Vagina (tissue), 2 donors: Measurements from ENCODE around the gene NRP2. TPM values are rescaled to one million over a fixed set of nuclear protein-coding genes. Genes with fewer than 3 reads are reported as not detected.

Experiments used
- DNase-seq, 2 donors: peaks; one replicate each; pipeline ENCODE4 v3.0.0-alpha.2; 2017; ENCODE audit errors: extremely low spot score in 2 of 2
- H3K27ac ChIP-seq: fragments of 200-600 bp; sonication (generic); one replicate; pipeline ENCODE4 v1.5.1; 2019
- H3K27me3 ChIP-seq: fragments of 200-600 bp; sonication (generic); one replicate; pipeline ENCODE4 v1.5.1; 2019
- H3K36me3 ChIP-seq, 2 donors: fragments of 200-600 bp; sonication (generic); one replicate each; pipeline ENCODE4 v1.5.1; 2017 to 2019
- H3K4me1 ChIP-seq: fragments of 200-600 bp; sonication (generic); one replicate; pipeline ENCODE4 v1.5.1; 2019
- H3K4me3 ChIP-seq, 2 donors: fragments of 200-600 bp; sonication (generic); 1 replicate in 1 of 2; 2 replicates in 1 of 2; pipeline ENCODE4 v1.5.1; 2016 to 2019
- H3K9me3 ChIP-seq: fragments of 200-600 bp; sonication (generic); one replicate; pipeline ENCODE4 v1.5.1; 2019
- POLR2A ChIP-seq, 2 donors: fragments of 450-650 bp; IDR thresholded peaks; one replicate each; pipeline ENCODE4 v1.6.1; 2017; ENCODE audit warnings: antibody characterized with exemption in 2 of 2, mild to moderate bottlenecking in 2 of 2, moderate library complexity in 2 of 2
- POLR2AphosphoS5 ChIP-seq, 2 donors: sonication (generic); formaldehyde crosslinking; IDR thresholded peaks; one replicate each; pipeline ENCODE4 v1.9.0; 2017; ENCODE audit warnings: antibody characterized with exemption in 2 of 2, mild to moderate bottlenecking in 2 of 2, low read depth in 1 of 2; ENCODE audit not compliant: insufficient read depth in 1 of 2
- intact Hi-C: fragments of 100-400 bp; cut with DNase I; formaldehyde crosslinking; loops from one replicate; pipeline ENCODE4 v1.15.1; 2023
- total RNA-seq: library from RNA; depleted of rRNA; stranded (reverse); fragments of >200 nt; gene quantifications from one replicate; pipeline ENCODE4 v1.2.3, GENCODE V29; 2016
- TF ChIP-seq, protein P1 (sequence below), 3 experiments: fragments of 450-650 bp in 2 of 3; fragments of 200-600 bp in 1 of 3; sonication (generic) in 1 of 3; IDR thresholded peaks; one replicate each; pipeline ENCODE4 v1.5.1; 2017 to 2019; ENCODE audit warnings: antibody characterized with exemption in 3 of 3, mild to moderate bottlenecking in 2 of 3, moderate library complexity in 2 of 3

NRP2 gene
- total RNA-seq, 1 donor from 2014 or later = 65.6 TPM

GRCh38 chr2:205754924-205755321 lies 72.6 kb downstream of the NRP2 start:
- no peaks in the 10 kb centered on the region for H3K9me3 ChIP-seq
- H3K27ac ChIP-seq = peak overlapping the region; percentile 28
- no peaks in the 10 kb centered on the region for H3K27me3 ChIP-seq
- peaks cover 33% of the 10 kb centered on the region for H3K4me1 ChIP-seq
- no peak for DNase-seq
- H3K36me3 ChIP-seq = no peaks in the 10 kb centered on the region
- no peak overlapping the region for H3K4me3 ChIP-seq
- intact Hi-C loops = no loop called here
- TF ChIP-seq POLR2A (IDR thresholded peaks at IDR 0.05) (no peak), POLR2AphosphoS5 (IDR thresholded peaks at IDR 0.05; ENCODE audit: insufficient read depth in 1 of 2, low read depth in 1 of 2) (no peak)
- TF ChIP-seq, protein P1, sequence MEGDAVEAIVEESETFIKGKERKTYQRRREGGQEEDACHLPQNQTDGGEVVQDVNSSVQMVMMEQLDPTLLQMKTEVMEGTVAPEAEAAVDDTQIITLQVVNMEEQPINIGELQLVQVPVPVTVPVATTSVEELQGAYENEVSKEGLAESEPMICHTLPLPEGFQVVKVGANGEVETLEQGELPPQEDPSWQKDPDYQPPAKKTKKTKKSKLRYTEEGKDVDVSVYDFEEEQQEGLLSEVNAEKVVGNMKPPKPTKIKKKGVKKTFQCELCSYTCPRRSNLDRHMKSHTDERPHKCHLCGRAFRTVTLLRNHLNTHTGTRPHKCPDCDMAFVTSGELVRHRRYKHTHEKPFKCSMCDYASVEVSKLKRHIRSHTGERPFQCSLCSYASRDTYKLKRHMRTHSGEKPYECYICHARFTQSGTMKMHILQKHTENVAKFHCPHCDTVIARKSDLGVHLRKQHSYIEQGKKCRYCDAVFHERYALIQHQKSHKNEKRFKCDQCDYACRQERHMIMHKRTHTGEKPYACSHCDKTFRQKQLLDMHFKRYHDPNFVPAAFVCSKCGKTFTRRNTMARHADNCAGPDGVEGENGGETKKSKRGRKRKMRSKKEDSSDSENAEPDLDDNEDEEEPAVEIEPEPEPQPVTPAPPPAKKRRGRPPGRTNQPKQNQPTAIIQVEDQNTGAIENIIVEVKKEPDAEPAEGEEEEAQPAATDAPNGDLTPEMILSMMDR (IDR thresholded peaks at IDR 0.05) = no peak

DNA sequence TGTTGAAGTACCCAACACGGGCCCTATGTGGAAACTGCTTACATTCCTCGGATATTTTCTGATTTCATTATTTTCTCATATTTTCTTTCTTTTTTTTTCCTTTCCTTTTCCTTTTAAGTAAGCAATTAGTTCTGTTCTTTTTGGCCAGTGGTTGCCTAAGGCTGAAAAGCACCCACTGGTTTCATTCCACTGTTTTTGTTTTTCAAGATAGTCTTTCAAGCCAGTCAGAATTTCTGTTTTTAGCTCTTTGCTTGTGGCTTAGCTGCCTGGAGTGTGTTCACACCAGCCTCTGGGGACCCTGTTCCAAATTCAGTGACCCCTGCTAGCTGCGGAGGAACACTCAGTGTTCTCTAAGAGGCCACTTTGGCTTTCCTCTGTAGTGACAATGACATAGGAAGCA lies 73.6 kb downstream of the NRP2 start:
- no peaks in the 10 kb centered on the region for H3K36me3 ChIP-seq

GRCh38 chr2:205757271-205757670 lies 75.0 kb downstream of the NRP2 start:
- DNase-seq = no peak
- H3K4me1 ChIP-seq = peaks cover 20% of the 10 kb centered on the region
- H3K36me3 ChIP-seq = no peaks in the 10 kb centered on the region
- TF ChIP-seq POLR2A (IDR thresholded peaks at IDR 0.05) (no peak), POLR2AphosphoS5 (IDR thresholded peaks at IDR 0.05; ENCODE audit: insufficient read depth in 1 of 2, low read depth in 1 of 2) (no peak)
- TF ChIP-seq, protein P1 (IDR thresholded peaks at IDR 0.05) = no peak
- no peak overlapping the region for H3K27ac ChIP-seq
- no peaks in the 10 kb centered on the region for H3K9me3 ChIP-seq
- intact Hi-C loops = no loop called here
- no peaks in the 10 kb centered on the region for H3K27me3 ChIP-seq
- H3K4me3 ChIP-seq = no peak overlapping the region

More for the DNA sequence above, 73.6 kb downstream of the NRP2 start:
- H3K4me3 ChIP-seq = no peak overlapping the region
- peak overlapping the region; percentile 37 for H3K27ac ChIP-seq
- H3K4me1 ChIP-seq = peaks cover 32% of the 10 kb centered on the region
- intact Hi-C loops = no loop called here
- DNase-seq = no peak
- no peaks in the 10 kb centered on the region for H3K27me3 ChIP-seq
- H3K9me3 ChIP-seq = no peaks in the 10 kb centered on the region
- TF ChIP-seq, protein P1 (IDR thresholded peaks at IDR 0.05) = no peak
- TF ChIP-seq POLR2AphosphoS5 (IDR thresholded peaks at IDR 0.05; ENCODE audit: insufficient read depth in 1 of 2, low read depth in 1 of 2) (no peak), POLR2A (IDR thresholded peaks at IDR 0.05) (no peak)

- Histone ChIP-seq H3K4me3 (no peak overlapping the region), H3K27ac (no peak overlapping the region), H3K27me3 (no peaks in the 10 kb centered on the region), H3K36me3 (no peaks in the 10 kb centered on the region), H3K4me1 (peaks cover 20% of the 10 kb centered on the region), H3K9me3 (no peaks in the 10 kb centered on the region)
- TF ChIP-seq POLR2AphosphoS5 (IDR thresholded peaks at IDR 0.05; ENCODE audit: insufficient read depth in 1 of 2, low read depth in 1 of 2) (no peak), POLR2A (IDR thresholded peaks at IDR 0.05) (no peak)
- TF ChIP-seq, protein P1 (IDR thresholded peaks at IDR 0.05) = no peak
- no peak for DNase-seq
- intact Hi-C loops = no loop called here
These were observed 75.8 kb downstream of the NRP2 start for GRCh38 chr2:205758051-205758450.

DNA sequence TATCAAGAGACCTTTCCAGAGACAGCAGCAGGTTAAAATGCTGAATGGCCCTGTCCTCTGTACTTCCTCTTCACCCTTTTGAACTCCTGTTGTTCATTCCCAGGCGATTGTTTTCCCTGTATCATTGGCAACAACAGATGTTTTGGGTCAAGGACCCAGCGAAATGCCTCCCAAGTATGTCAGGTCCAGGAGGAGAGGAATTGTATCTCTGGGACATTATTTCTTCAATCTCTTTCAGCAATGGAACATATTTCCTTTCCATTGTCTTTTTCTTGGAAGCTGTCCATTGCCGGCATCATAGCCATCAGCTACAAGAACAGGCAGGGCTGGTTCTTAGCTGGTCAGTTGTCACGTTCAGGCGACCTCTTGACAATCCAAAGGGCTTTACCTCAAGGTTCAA lies 76.2 kb downstream of the NRP2 start:
- Histone ChIP-seq H3K36me3 (no peaks in the 10 kb centered on the region), H3K4me1 (peaks cover 20% of the 10 kb centered on the region), H3K27me3 (no peaks in the 10 kb centered on the region), H3K27ac (no peak overlapping the region), H3K4me3 (no peak overlapping the region), H3K9me3 (no peaks in the 10 kb centered on the region)
- no peak for DNase-seq
- TF ChIP-seq POLR2A (IDR thresholded peaks at IDR 0.05) (no peak), POLR2AphosphoS5 (IDR thresholded peaks at IDR 0.05; ENCODE audit: insufficient read depth in 1 of 2, low read depth in 1 of 2) (no peak)
- TF ChIP-seq, protein P1 (IDR thresholded peaks at IDR 0.05) = no peak
- intact Hi-C loops = no loop called here
